Stimulated activated CD8-positive, alpha-beta memory T cell treated with anti-CD3 and anti-CD28 coated beads, Interleukin-2, amount 100 ng/mL, for 1 hour (primary cell): Measurements from ENCODE around the gene ZNF8.
"Not testable (repeated sequence)": the region's sequence is repeated elsewhere in the genome, so short reads cannot be mapped to it uniquely, and the experiment has no call there.

Experiments
- DNase-seq, 2 donors: peaks; one replicate each; pipeline ENCODE4 v3.0.0-alpha.2; 2020; ENCODE audit warnings: low read depth in 2 of 2

The ZNF8 gene

GRCh38 chr19:58296104-58296503 lies 17.3 kb downstream of the ZNF8 start:
- DNase-seq, result no peak

- DNase-seq, result no peak
These were observed 21.9 kb downstream of the ZNF8 start for GRCh38 chr19:58300620-58301019.

DNA sequence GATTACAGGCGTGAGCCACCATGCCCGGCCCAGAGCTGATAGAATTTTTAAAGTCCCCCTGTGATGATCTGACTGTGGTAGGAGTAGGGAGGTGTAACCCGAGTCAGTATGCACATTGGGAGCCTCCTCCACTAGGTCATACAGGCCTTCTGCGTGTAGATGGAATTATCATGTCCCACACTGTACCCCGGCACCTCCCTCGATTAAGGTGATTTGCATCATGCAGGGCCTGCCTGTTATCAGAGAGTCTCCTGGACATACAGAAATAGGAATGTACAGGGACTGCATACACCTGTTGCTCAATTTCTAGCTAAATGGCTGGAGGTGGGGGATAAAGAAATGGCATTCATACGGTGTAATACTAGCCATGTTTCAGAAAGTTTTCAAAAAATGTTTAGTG lies 25.5 kb downstream of the ZNF8 start:
- no peak for DNase-seq

- DNase-seq, result no peak
These were observed 26.0 kb downstream of the ZNF8 start for GRCh38 chr19:58304748-58305064.

GRCh38 chr19:58305065-58305931 lies 26.5 kb downstream of the ZNF8 start, which contains the start of gene ERVK3-1:
Gene ERVK3-1 (plus strand): TSS chr19:58305377. CDS start chr19:58312169, 6,792 bp downstream.
- DNase-seq, result peak; percentile 87 to 88

DNA sequence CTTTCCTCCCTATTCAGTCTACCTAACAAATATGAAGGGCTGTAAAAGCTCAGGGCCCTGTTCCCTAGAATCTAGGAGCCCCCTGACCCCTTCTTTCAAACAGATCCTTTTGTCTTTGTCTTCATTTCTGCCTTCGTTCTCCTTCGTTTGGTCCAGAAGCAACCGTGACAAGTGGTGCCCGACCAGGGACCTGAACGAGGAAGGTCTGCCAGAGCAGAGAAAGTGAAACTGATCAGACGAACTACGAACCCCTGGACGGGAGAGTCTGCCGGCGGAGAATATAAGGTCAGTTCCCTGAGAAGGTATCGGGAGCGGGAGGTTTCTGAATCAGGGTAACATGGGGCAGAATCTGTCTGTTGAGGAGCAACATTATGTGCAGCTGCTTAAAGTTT lies 27.2 kb downstream of the ZNF8 start:
- DNase-seq, result no peak

DNA sequence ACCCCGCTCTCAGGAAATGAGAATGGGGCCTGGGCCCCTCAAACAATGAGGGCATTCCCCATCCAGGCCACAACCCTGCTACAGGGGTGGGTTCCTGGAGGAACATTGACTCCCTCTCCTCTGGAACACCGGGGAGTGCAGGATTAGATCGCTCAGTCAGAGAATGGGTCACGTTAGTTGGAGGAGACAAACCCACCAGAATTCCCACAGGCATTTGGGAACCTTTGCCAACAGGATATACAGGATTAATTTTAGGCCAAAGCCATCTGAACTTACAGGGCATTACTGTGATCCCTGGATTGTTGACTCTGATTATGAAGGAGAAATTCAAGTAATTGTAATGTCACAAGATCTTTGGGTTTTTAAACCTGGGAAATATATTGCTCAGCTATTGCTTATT lies 29.0 kb downstream of the ZNF8 start:
- DNase-seq, result no peak

GRCh38 chr19:58310685-58311084 lies 31.9 kb downstream of the ZNF8 start:
- not testable (repeated sequence) for DNase-seq

DNA sequence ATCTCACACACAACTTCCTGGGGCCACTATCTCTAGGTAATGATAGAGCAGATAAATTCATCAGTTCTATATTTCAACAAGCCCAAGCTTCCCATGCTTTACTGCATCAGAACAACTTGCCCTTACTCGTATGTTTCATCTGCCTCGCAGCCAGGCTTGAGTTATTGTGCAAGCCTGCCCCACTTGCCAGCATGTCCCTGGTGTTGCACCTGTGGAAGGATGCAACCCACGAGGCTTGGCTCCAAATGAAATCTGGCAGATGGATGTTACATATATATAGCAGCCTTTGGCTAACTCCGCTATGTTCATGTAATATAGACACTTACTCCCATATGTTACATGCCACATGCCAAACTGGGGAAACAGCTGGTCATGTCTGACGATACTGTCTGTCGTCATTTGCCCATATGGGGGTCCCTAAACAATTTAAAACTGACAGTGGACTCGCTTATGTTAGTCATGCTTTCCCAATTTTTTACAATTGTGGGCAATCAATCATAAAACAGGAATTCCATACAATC lies 32.6 kb downstream of the ZNF8 start:
- no peak for DNase-seq

DNA sequence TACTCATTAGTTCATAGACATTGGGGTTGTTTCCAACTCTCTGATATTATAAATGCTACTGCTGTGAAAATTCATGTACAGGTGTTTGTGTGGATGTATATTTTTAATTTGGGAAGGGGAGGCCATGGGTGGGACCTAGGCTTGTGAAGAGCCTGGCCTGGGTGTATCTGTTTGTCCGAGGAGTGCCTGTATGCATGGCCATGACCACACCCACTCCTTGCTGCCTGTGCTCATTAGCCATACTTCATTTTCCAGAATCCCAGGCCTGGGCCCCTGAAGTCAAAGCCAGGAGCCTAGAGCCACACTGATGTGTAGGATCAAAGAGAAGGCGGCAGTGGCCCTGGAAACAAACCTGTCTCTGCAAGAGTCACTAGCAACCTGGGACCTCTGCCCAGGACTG lies 36.8 kb downstream of the ZNF8 start:
- DNase-seq, result no peak

DNA sequence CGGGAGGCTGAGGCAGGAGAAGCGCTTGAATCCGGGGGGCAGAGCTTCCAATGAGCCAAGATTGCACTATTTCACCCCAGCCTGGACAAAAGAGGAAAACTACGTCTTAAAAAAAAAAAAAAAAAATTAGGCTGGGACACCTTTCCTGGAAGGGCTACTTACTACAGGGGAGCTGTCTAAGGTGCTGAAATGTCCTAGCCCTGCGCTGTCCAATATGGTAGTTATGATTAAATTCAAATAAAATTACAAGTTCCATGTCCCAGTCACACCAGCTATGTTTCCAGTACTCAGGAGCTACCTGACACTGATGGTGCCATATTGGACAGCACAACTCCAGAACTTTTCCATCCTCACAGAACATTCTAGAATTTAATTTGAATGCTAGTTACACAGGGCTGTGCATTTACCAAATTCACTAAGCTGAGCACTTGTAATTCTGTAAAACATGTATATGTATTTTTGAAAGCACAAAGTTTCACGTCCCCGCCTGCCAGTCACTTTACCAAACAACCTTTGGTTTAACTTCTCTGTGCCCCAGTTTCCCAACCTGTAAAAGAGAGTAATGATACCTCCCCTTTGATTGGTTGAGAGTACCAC lies 38.8 kb downstream of the ZNF8 start:
- DNase-seq, result no peak

DNA sequence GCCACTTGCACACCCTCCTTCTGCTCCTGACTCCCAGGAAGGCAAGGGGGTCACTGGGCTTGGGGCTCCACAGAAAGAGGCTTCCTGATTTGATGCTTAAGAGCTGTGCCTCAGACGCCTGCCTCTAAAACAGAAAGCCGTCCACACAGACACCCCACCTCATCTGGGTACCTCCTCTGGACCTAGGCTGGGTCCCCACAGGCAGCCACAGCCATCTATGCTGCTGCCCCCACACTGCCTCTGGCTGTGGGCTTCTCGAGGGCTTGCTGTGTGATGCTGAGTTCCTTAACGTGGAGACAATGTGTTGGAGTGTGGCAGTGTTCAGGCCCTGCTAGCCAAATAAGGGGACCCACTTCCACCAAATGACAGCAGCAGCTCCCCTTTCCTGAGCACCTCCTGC lies 39.5 kb downstream of the ZNF8 start:
- DNase-seq, result no peak

GRCh38 chr19:58319241-58319640 lies 40.5 kb downstream of the ZNF8 start:
- DNase-seq, result no peak

DNA sequence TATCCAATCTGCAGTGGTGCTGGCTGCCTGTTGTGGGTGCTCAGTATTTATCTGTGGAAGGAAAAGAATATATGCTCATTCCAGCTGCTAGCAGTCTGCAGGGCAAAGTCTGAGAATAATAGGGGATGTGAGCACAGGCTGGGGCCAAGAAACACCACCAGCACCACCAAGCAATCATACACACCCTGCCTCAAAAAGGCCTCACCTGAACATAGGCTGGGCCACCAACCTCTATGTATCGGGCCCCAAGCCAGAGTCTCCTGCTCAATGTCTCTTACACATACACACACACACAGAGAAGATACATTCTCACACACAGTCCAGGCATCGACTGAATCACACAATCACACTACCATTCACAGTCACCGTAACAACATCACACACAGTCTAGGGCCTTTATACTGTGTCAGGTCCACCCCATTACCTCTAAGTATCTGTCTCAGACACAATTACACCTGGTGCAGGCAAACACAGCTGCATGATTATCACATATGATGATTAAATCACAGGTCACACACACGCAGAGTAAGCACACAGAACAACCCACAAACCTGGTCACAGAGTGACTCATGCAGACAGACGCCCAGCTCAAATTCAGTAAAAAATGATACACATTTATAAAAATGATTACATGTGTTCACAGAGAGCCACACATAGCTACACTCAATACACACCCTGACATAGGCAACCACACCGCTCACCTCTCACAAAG lies 46.7 kb downstream of the ZNF8 start:
- DNase-seq, result no peak

DNA sequence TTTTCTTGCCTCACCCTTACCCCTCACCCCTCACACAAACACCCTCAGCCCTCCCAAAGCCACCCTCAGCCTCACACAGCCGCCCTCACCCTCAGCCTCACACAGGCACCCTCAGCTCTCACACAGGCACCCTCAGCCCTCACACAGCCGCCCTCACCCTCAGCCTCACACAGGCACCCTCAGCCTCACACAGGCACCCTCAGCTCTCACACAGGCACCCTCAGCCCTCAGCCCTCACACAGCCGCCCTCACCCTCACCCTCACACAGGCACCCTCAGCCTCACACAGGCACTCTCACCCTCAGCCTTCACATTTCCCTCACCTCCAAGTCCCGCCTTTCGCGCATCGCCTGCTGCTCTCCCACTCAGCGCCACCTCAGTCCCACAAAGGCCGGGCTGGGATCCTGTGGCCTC lies 47.8 kb downstream of the ZNF8 start:
- DNase-seq, result no peak

GRCh38 chr19:58326914-58327726 lies 48.4 kb downstream of the ZNF8 start, which contains the start of gene ZSCAN22:
Gene ZSCAN22 (plus strand): TSS chr19:58326994. CDS start chr19:58334803, 7,809 bp downstream.
- peak; percentile 73 to 77 for DNase-seq

GRCh38 chr19:58328999-58329398 lies 50.2 kb downstream of the ZNF8 start:
- no peak for DNase-seq

GRCh38 chr19:58330458-58330857 lies 51.7 kb downstream of the ZNF8 start:
- no peak for DNase-seq

DNA sequence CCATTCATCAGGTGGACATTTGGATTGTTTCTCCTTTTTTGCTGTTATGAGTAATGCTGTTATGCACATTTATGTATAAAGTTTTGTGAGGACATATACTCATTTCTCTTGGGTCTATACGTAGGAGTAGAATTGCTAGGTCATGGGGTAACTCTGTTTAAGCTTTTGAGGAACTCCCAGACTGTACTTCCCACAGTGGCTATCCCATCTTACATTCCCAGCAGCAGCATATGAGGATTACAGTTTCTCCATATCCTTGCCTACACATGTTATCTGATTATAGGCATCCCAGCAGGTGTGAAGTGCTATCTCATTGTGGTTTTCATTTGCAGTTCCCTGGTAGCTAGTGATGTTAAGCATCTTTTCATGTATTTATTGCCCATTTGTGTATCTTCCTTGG lies 53.9 kb downstream of the ZNF8 start:
- DNase-seq, result no peak

GRCh38 chr19:58334691-58335249 lies 56.0 kb downstream of the ZNF8 start:
- DNase-seq, result no peak

DNA sequence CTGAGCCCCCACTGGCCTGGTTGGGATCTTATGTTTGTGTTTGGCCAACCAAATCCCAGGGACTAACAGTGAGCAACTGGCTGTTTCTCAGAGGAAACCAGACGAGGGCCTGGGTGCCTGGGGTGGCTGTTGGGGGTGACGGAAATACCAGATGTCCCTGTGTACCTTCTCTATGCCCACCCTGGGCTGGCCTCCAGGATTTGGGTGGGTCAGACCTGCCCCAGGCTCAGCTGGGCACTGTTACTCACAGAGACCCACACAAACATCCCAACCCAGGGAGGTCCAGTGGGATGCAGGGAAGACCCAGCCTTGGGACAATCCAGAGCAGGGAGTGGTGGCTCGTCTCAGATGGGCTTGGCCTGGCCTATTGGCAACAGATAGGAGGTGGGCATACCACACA lies 56.9 kb downstream of the ZNF8 start:
- DNase-seq, result no peak
